CD14-positive monocyte (primary cell): ENCODE measurements around the gene CGNL1. TPM values are rescaled to one million over a fixed set of nuclear protein-coding genes. Genes with fewer than 3 reads are reported as not detected.

Experiments
- DNase-seq, 3 donors: peaks; one replicate each; pipeline ENCODE4 v3.0.0-alpha.2; 2011 to 2022
- H2AFZ ChIP-seq: 2 replicates; pipeline ENCODE4 v1.6.0; 2012; ENCODE audit warnings: mild to moderate bottlenecking, low read depth, low read length, inconsistent platforms; ENCODE audit not compliant: insufficient read depth, poor library complexity, severe bottlenecking
- H3K27ac ChIP-seq, 2 donors: 1 replicate in 1 of 2; 2 replicates in 1 of 2; pipeline ENCODE4 v1.5.1; 2012 to 2013; ENCODE audit warnings: low read length in 2 of 2, control low read depth in 1 of 2, inconsistent platforms in 1 of 2, low read depth in 1 of 2, mild to moderate bottlenecking in 1 of 2
- H3K27me3 ChIP-seq, 2 donors: one replicate each; pipeline versions ENCODE4 v1.6.0 to v1.6.1; 2011 to 2013; ENCODE audit warnings: low read length in 2 of 2; ENCODE audit not compliant: control insufficient read depth in 2 of 2, insufficient read depth in 2 of 2
- H3K36me3 ChIP-seq, 2 donors: replicated peaks in 1 of 2; 1 replicate in 1 of 2; 2 replicates in 1 of 2; pipeline versions ENCODE4 v1.5.1 to v1.6.1; 2012 to 2013; ENCODE audit warnings: low read length in 2 of 2, control low read depth in 1 of 2, inconsistent platforms in 1 of 2, mild to moderate bottlenecking in 1 of 2; ENCODE audit not compliant: insufficient read depth in 2 of 2, control insufficient read depth in 1 of 2
- H3K4me1 ChIP-seq, 2 donors: 1 replicate in 1 of 2; 2 replicates in 1 of 2; pipeline versions ENCODE4 v1.5.1 to v1.6.1; 2012 to 2013; ENCODE audit warnings: low read length in 2 of 2, control low read depth in 1 of 2, inconsistent platforms in 1 of 2, mild to moderate bottlenecking in 1 of 2, moderate library complexity in 1 of 2; ENCODE audit not compliant: insufficient read depth in 2 of 2, control insufficient read depth in 1 of 2
- H3K4me2 ChIP-seq: replicated peaks from 2 replicates; pipeline ENCODE3; 2012; ENCODE audit warnings: low read length, moderate library complexity, mild to moderate bottlenecking; ENCODE audit not compliant: poor library complexity, severe bottlenecking; ENCODE audit errors: extremely low read depth
- H3K4me3 ChIP-seq, 3 experiments: fragments of 200-600 bp in 1 of 3; sonication (generic) in 1 of 3; replicated peaks in 1 of 3; 1 replicate in 2 of 3; 2 replicates in 1 of 3; pipeline ENCODE4 v1.5.1; 2011 to 2013; ENCODE audit warnings: low read length in 3 of 3, mild to moderate bottlenecking in 3 of 3, control low read depth in 2 of 3, low read depth in 2 of 3, inconsistent platforms in 1 of 3, moderate library complexity in 1 of 3
- H3K79me2 ChIP-seq: 2 replicates; pipeline ENCODE4 v1.6.0; 2012; ENCODE audit warnings: mild to moderate bottlenecking, control low read depth, inconsistent platforms, low read length, moderate library complexity; ENCODE audit not compliant: insufficient read depth
- H3K9ac ChIP-seq: 2 replicates; pipeline ENCODE4 v1.6.0; 2017; ENCODE audit warnings: low read length, mild to moderate bottlenecking; ENCODE audit not compliant: insufficient read depth, poor library complexity, severe bottlenecking
- H3K9me3 ChIP-seq, 2 donors: replicated peaks in 1 of 2; 1 replicate in 1 of 2; 2 replicates in 1 of 2; pipeline versions ENCODE4 v1.5.1 to v1.6.1; 2012 to 2013; ENCODE audit warnings: low read length in 2 of 2, control low read depth in 1 of 2; ENCODE audit not compliant: control insufficient read depth in 1 of 2, insufficient read depth in 1 of 2
- H4K20me1 ChIP-seq: 2 replicates; pipeline ENCODE4 v1.6.0; 2012; ENCODE audit warnings: mild to moderate bottlenecking, low read length, control low read depth, moderate library complexity; ENCODE audit not compliant: insufficient read depth
- H3K27ac Mint-ChIP-seq, 7 donors: one replicate each; pipeline ENCODE4 v1.8.0; 2020; ENCODE audit warnings: mild to moderate bottlenecking in 7 of 7, mixed read lengths in 7 of 7, moderate library complexity in 6 of 7, inconsistent platforms in 2 of 7
- H3K27me3 Mint-ChIP-seq, 3 donors: one replicate each; pipeline ENCODE4 v1.8.0; 2021 to 2022; ENCODE audit warnings: low read depth in 3 of 3, mild to moderate bottlenecking in 3 of 3, mixed read lengths in 3 of 3, moderate library complexity in 3 of 3, inconsistent platforms in 1 of 3
- H3K36me3 Mint-ChIP-seq, 2 donors: one replicate each; pipeline ENCODE4 v1.8.0; 2020; ENCODE audit warnings: mixed read lengths in 2 of 2, inconsistent platforms in 1 of 2, mild to moderate bottlenecking in 1 of 2
- H3K4me1 Mint-ChIP-seq: one replicate; pipeline ENCODE4 v1.8.0; 2020; ENCODE audit warnings: mild to moderate bottlenecking, mixed read lengths
- H3K4me3 Mint-ChIP-seq, 2 donors: one replicate each; pipeline ENCODE4 v1.8.0; 2020; ENCODE audit warnings: mild to moderate bottlenecking in 2 of 2, mixed read lengths in 2 of 2, moderate library complexity in 1 of 2
- H3K9me3 Mint-ChIP-seq, 7 donors: one replicate each; pipeline ENCODE4 v1.8.0; 2020 to 2022; ENCODE audit warnings: mixed read lengths in 7 of 7, mild to moderate bottlenecking in 6 of 7, moderate library complexity in 6 of 7, inconsistent platforms in 2 of 7
- WGBS: methylation state at CpG from one replicate; pipeline ENCODE4 v1.1.5; 2013; ENCODE audit warnings: missing lambda C conversion rate; ENCODE audit not compliant: insufficient coverage; 5-methylcytosine and 5-hydroxymethylcytosine counted together
- intact Hi-C, 2 donors: fragments of 100-400 bp; cut with micrococcal nuclease; formaldehyde crosslinking; loops; one replicate each; pipeline versions ENCODE4 v1.15.0 to v1.15.1; 2023
- polyA plus RNA-seq, 3 donors: library from polyadenylated mRNA; depleted of rRNA in 1 of 3; unstranded in 2 of 3; stranded (reverse) in 1 of 3; fragments of 300-500 nt in 2 of 3; fragments of >200 nt in 1 of 3; fragmentation: Illumina TruSeq in 2 of 3; gene quantifications; 1 replicate in 2 of 3; 2 replicates in 1 of 3; pipeline ENCODE4 v1.2.3, GENCODE V29; 2012 to 2021
- TF ChIP-seq, protein P1 (sequence below): fragments of 200-600 bp; IDR thresholded peaks from one replicate; pipeline ENCODE4 v1.8.0; 2022; ENCODE audit warnings: antibody characterized with exemption, mild to moderate bottlenecking

Gene CGNL1
- polyA plus RNA-seq, 3 donors, result not detected

DNA sequence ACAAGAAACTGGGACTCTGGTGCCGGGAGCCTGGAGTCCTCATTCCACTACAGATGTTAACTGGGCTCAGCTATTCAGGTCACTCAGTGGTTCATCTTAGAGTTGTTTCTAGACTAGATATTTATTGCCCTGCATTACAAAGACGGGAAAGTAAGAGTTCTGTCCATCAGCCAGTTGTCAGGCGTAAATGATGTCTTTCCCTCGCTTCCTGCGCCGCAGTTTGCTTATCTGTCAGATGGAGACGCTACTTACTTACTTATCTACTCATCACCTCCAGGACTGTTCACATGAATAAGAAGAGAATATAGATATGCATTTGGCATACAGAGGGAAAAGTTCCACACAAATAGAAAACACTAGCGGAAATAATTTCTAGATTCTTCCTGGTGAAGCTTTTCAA is 47.8 kb upstream of the CGNL1 start:
- H3K27ac Mint-ChIP-seq, result no peak overlapping the region
- H3K4me1 ChIP-seq, result no peaks in the 10 kb centered on the region
- no peaks in the 10 kb centered on the region for H4K20me1 ChIP-seq
- no peak overlapping the region for H3K9ac ChIP-seq
- H3K9me3 Mint-ChIP-seq, result peaks cover 0 to 1% (median 0%) of the 10 kb centered on the region in 7 donors
- intact Hi-C loops, result no loop called here
- no peak overlapping the region for H2AFZ ChIP-seq
- DNase-seq, result no peak
- TF ChIP-seq, protein P1, sequence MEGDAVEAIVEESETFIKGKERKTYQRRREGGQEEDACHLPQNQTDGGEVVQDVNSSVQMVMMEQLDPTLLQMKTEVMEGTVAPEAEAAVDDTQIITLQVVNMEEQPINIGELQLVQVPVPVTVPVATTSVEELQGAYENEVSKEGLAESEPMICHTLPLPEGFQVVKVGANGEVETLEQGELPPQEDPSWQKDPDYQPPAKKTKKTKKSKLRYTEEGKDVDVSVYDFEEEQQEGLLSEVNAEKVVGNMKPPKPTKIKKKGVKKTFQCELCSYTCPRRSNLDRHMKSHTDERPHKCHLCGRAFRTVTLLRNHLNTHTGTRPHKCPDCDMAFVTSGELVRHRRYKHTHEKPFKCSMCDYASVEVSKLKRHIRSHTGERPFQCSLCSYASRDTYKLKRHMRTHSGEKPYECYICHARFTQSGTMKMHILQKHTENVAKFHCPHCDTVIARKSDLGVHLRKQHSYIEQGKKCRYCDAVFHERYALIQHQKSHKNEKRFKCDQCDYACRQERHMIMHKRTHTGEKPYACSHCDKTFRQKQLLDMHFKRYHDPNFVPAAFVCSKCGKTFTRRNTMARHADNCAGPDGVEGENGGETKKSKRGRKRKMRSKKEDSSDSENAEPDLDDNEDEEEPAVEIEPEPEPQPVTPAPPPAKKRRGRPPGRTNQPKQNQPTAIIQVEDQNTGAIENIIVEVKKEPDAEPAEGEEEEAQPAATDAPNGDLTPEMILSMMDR, result no peak
- no peak overlapping the region for H3K4me2 ChIP-seq
- no peak overlapping the region for H3K4me3 Mint-ChIP-seq
- no peaks in the 10 kb centered on the region for H3K79me2 ChIP-seq
- no peaks in the 10 kb centered on the region for H3K27me3 ChIP-seq
- peaks cover 3 to 12% (median 11%) of the 10 kb centered on the region in 3 donors for H3K27me3 Mint-ChIP-seq
- no peaks in the 10 kb centered on the region for H3K36me3 Mint-ChIP-seq
- H3K27ac ChIP-seq, result no peak overlapping the region
- 100% methylated on average over 2 of the region's 8 CpGs for WGBS
- H3K9me3 ChIP-seq, result no peaks in the 10 kb centered on the region
- no peak overlapping the region for H3K4me3 ChIP-seq
- H3K4me1 Mint-ChIP-seq, result peaks cover 7% of the 10 kb centered on the region
- no peaks in the 10 kb centered on the region for H3K36me3 ChIP-seq

DNA sequence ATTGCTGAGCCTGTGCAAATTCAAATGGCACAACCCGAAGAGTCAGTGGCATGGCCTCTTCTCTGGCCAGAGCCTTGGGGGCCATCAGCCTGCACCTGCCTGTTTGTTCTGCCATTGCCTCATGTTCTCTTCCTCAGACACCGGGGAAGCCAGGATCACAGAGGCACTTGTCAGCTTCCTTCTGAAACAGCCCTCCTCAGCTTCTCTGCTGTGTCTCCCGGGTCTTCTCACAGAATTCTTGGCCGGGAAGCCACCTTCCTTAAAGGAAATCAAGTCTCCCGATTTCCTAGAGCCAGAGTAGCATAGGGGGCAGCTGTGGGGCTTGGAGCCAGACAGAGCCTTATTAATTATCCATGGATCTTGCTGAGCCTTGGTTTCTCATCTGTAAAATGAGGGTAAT is 47.4 kb upstream of the CGNL1 start:
- peaks cover 0 to 1% (median 0%) of the 10 kb centered on the region in 7 donors for H3K9me3 Mint-ChIP-seq

More for the DNA sequence above, 47.4 kb upstream of the CGNL1 start:
- no peak overlapping the region for H3K4me2 ChIP-seq
- H3K27me3 ChIP-seq, result no peaks in the 10 kb centered on the region
- no peaks in the 10 kb centered on the region for H4K20me1 ChIP-seq
- H3K4me1 ChIP-seq, result no peaks in the 10 kb centered on the region
- no peaks in the 10 kb centered on the region for H3K36me3 ChIP-seq
- intact Hi-C loops, result no loop called here
- no peak overlapping the region for H2AFZ ChIP-seq
- Mint-ChIP-seq H3K4me3 (no peak overlapping the region), H3K36me3 (no peaks in the 10 kb centered on the region), H3K4me1 (peaks cover 7% of the 10 kb centered on the region), H3K27ac (no peak overlapping the region), H3K27me3 (peaks cover 3 to 12% (median 11%) of the 10 kb centered on the region in 3 donors)
- TF ChIP-seq, protein P1, result no peak
- no peaks in the 10 kb centered on the region for H3K9me3 ChIP-seq
- H3K79me2 ChIP-seq, result no peaks in the 10 kb centered on the region
- 78% methylated on average over 3 of the region's 5 CpGs for WGBS
- no peak overlapping the region for H3K27ac ChIP-seq
- no peak overlapping the region for H3K4me3 ChIP-seq
- no peak overlapping the region for H3K9ac ChIP-seq
- no peak for DNase-seq
